ENCODE measurements around the gene KIF1B. TPM values are rescaled to one million over a fixed set of nuclear protein-coding genes. Genes with fewer than 3 reads are reported as not detected.
A peak's percentile ranks its signal among the peaks of the same experiment; 100 is the strongest.

The KIF1B gene
- total and polyA plus RNA-seq, 9 of the 15 experiments (the other 6 are each of a cell fraction or from before 2014, with no cell fraction given) = 2.8 to 19.8 (median 11.9) TPM

DNA sequence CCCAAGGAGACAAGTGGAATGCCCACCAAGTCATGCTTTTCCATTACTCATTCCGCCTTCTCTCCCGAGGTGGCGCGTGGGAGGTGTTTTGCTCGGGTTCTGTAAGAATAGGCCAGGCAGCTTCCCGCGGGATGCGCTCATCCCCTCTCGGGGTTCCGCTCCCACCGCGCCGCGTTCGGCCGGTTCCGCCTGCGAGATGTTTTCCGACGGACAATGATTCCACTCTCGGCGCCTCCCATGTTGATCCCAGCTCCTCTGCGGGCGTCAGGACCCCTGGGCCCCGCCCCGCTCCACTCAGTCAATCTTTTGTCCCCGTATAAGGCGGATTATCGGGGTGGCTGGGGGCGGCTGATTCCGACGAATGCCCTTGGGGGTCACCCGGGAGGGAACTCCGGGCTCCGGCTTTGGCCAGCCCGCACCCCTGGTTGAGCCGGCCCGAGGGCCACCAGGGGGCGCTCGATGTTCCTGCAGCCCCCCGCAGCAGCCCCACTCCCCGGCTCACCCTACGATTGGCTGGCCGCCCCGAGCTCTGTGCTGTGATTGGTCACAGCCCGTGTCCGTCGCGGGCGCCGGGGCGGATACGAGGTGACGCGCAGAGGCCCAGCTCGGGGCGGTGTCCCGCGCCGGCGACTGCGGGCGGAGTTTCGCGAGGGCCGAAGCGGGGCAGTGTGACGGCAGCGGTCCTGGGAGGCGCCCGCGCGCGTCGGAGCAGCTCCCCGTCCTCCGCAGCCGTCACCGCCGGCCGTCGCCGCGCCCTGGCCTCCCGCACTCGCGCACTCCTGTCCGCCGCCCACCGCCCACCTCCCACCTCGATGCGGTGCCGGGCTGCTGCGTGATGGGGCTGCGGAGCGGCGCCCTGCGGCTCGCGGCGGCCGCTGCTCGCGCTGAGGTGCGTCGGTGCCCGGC lies at the start of gene KIF1B (continued):
- TF ChIP-seq, protein P1, sequence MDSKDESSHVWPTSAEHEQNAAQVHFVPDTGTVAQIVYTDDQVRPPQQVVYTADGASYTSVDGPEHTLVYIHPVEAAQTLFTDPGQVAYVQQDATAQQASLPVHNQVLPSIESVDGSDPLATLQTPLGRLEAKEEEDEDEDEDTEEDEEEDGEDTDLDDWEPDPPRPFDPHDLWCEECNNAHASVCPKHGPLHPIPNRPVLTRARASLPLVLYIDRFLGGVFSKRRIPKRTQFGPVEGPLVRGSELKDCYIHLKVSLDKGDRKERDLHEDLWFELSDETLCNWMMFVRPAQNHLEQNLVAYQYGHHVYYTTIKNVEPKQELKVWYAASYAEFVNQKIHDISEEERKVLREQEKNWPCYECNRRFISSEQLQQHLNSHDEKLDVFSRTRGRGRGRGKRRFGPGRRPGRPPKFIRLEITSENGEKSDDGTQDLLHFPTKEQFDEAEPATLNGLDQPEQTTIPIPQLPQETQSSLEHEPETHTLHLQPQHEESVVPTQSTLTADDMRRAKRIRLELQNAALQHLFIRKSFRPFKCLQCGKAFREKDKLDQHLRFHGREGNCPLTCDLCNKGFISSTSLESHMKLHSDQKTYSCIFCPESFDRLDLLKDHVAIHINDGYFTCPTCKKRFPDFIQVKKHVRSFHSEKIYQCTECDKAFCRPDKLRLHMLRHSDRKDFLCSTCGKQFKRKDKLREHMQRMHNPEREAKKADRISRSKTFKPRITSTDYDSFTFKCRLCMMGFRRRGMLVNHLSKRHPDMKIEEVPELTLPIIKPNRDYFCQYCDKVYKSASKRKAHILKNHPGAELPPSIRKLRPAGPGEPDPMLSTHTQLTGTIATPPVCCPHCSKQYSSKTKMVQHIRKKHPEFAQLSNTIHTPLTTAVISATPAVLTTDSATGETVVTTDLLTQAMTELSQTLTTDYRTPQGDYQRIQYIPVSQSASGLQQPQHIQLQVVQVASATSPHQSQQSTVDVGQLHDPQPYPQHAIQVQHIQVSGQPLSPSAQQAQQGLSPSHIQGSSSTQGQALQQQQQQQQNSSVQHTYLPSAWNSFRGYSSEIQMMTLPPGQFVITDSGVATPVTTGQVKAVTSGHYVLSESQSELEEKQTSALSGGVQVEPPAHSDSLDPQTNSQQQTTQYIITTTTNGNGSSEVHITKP (IDR thresholded peaks at IDR 0.05; ENCODE audit: partially characterized antibody) = no peak
- TF ChIP-seq MEIS2 (IDR thresholded peaks at IDR 0.05; ENCODE audit: partially characterized antibody) = peak; percentile 39
- TF ChIP-seq, protein P2, sequence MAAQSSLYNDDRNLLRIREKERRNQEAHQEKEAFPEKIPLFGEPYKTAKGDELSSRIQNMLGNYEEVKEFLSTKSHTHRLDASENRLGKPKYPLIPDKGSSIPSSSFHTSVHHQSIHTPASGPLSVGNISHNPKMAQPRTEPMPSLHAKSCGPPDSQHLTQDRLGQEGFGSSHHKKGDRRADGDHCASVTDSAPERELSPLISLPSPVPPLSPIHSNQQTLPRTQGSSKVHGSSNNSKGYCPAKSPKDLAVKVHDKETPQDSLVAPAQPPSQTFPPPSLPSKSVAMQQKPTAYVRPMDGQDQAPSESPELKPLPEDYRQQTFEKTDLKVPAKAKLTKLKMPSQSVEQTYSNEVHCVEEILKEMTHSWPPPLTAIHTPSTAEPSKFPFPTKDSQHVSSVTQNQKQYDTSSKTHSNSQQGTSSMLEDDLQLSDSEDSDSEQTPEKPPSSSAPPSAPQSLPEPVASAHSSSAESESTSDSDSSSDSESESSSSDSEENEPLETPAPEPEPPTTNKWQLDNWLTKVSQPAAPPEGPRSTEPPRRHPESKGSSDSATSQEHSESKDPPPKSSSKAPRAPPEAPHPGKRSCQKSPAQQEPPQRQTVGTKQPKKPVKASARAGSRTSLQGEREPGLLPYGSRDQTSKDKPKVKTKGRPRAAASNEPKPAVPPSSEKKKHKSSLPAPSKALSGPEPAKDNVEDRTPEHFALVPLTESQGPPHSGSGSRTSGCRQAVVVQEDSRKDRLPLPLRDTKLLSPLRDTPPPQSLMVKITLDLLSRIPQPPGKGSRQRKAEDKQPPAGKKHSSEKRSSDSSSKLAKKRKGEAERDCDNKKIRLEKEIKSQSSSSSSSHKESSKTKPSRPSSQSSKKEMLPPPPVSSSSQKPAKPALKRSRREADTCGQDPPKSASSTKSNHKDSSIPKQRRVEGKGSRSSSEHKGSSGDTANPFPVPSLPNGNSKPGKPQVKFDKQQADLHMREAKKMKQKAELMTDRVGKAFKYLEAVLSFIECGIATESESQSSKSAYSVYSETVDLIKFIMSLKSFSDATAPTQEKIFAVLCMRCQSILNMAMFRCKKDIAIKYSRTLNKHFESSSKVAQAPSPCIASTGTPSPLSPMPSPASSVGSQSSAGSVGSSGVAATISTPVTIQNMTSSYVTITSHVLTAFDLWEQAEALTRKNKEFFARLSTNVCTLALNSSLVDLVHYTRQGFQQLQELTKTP (IDR thresholded peaks at IDR 0.05; ENCODE audit: low read depth in 1 of 2, partially characterized antibody in 2 of 2) = peak in 1 of 2 experiments; percentile 61
- TF ChIP-seq, protein P3, sequence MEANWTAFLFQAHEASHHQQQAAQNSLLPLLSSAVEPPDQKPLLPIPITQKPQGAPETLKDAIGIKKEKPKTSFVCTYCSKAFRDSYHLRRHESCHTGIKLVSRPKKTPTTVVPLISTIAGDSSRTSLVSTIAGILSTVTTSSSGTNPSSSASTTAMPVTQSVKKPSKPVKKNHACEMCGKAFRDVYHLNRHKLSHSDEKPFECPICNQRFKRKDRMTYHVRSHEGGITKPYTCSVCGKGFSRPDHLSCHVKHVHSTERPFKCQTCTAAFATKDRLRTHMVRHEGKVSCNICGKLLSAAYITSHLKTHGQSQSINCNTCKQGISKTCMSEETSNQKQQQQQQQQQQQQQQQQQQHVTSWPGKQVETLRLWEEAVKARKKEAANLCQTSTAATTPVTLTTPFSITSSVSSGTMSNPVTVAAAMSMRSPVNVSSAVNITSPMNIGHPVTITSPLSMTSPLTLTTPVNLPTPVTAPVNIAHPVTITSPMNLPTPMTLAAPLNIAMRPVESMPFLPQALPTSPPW (CRISPR knock-in tag; IDR thresholded peaks at IDR 0.05) = peak; percentile 98
- peak; percentile 42; the same call in 1 of the 2 replicates for TF ChIP-seq SMARCA4 (IDR thresholded peaks at IDR 0.05)
- TF ChIP-seq, protein P4, sequence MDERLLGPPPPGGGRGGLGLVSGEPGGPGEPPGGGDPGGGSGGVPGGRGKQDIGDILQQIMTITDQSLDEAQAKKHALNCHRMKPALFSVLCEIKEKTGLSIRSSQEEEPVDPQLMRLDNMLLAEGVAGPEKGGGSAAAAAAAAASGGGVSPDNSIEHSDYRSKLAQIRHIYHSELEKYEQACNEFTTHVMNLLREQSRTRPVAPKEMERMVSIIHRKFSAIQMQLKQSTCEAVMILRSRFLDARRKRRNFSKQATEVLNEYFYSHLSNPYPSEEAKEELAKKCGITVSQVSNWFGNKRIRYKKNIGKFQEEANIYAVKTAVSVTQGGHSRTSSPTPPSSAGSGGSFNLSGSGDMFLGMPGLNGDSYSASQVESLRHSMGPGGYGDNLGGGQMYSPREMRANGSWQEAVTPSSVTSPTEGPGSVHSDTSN (CRISPR knock-in tag; IDR thresholded peaks at IDR 0.05; ENCODE audit: low read depth) = peak; percentile 99
- TF ChIP-seq, protein P4 (tag; conservative IDR thresholded peaks at IDR 0.05; ENCODE audit: low read depth) = peak; percentile 98
- no peak for TF ChIP-seq ZNF561 (CRISPR knock-in tag; conservative IDR thresholded peaks at IDR 0.05)
- TF ChIP-seq, protein P5, sequence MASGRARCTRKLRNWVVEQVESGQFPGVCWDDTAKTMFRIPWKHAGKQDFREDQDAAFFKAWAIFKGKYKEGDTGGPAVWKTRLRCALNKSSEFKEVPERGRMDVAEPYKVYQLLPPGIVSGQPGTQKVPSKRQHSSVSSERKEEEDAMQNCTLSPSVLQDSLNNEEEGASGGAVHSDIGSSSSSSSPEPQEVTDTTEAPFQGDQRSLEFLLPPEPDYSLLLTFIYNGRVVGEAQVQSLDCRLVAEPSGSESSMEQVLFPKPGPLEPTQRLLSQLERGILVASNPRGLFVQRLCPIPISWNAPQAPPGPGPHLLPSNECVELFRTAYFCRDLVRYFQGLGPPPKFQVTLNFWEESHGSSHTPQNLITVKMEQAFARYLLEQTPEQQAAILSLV (tag; IDR thresholded peaks at IDR 0.05) = no peak
- TF ChIP-seq MYNN (IDR thresholded peaks at IDR 0.05) = no peak
- TF ChIP-seq MYNN (CRISPR knock-in tag; IDR thresholded peaks at IDR 0.05) = no peak
- no peak for TF ChIP-seq FOSL1 (tag; conservative IDR thresholded peaks at IDR 0.05)
- TF ChIP-seq WHSC1 (IDR thresholded peaks at IDR 0.05; ENCODE audit: low read length) = no peak
